Pancreas (tissue), 10 donors: ENCODE measurements around the gene TBC1D2. TPM values are rescaled to one million over a fixed set of nuclear protein-coding genes. Genes with fewer than 3 reads are reported as not detected.

Experiments used
- ATAC-seq, 4 donors: fragments of 200-7000 bp; cut with Tn5 transposase; one replicate each; pipeline versions ENCODE4 v1.8.0 to v1.9.1; 2020; ENCODE audit warnings: mild to moderate bottlenecking in 4 of 4, moderate library complexity in 4 of 4
- DNase-seq, 6 donors: peaks; one replicate each; pipeline ENCODE4 v3.0.0-alpha.2; 2020
- FAIRE-seq: peaks from 2 replicates; lab custom pipeline; 2012; peaks lifted over from hg19 to GRCh38; lab: Jason Lieb, UNC
- H3K27ac ChIP-seq, 4 donors: fragments of 200-600 bp; sonication (generic); 1 replicate in 3 of 4; 2 replicates in 1 of 4; pipeline versions ENCODE4 v1.5.0 to v1.8.0; 2020
- H3K27me3 ChIP-seq, 4 donors: fragments of 200-600 bp; one replicate each; pipeline ENCODE4 v1.8.0; 2021
- H3K36me3 ChIP-seq, 3 donors: fragments of 200-600 bp; sonication (generic) in 1 of 3; one replicate each; pipeline versions ENCODE4 v1.5.0 to v1.8.0; 2020 to 2021
- H3K4me1 ChIP-seq, 3 donors: fragments of 200-600 bp; one replicate each; pipeline ENCODE4 v1.8.0; 2021
- H3K4me3 ChIP-seq, 4 donors: fragments of 200-600 bp; sonication (generic) in 2 of 4; one replicate each; pipeline versions ENCODE4 v1.5.0 to v1.8.0; 2020 to 2021
- H3K9me3 ChIP-seq, 4 donors: fragments of 200-600 bp; one replicate each; pipeline ENCODE4 v1.8.0; 2021
- CTCF ChIP-seq, 4 donors: fragments of 200-600 bp; sonication (generic) in 3 of 4; IDR thresholded peaks; one replicate each; pipeline versions ENCODE4 v1.5.0 to v1.8.0; 2021; ENCODE audit warnings: antibody characterized with exemption in 4 of 4
- WGBS, 2 donors: extraction: QIAGEN DNeasy Blood & Tissue Kit; methylation state at CpG; one replicate each; pipeline ENCODE4 v1.1.7; 2013; 5-methylcytosine and 5-hydroxymethylcytosine counted together
- intact Hi-C, 3 donors: fragments of 100-400 bp; cut with DNase I; formaldehyde crosslinking; loops; one replicate each; pipeline versions ENCODE4 v1.11.1 to v1.14.2; 2022
- polyA plus RNA-seq, 2 donors: library from polyadenylated mRNA; stranded (reverse); fragments of 200-250 nt; gene quantifications; one replicate each; pipeline ENCODE4 v1.2.3, GENCODE V29; 2013
- total RNA-seq, 6 donors: library from RNA; stranded (reverse); fragmentation: NEBNext Ultra II Directional in 4 of 6; extraction: Animal tissue kit (Norgen Biotek cat#: 25700) in 4 of 6; gene quantifications; one replicate each; pipeline versions ENCODE4 v1.2.1 to v1.2.4, GENCODE V29; 2021 to 2023
- donor health status: healthy with polysubstance abuse.
- donor health status: DM: no; HTN: no; CAD: no; lungs with moderate emphysema.
- donor health status: DM: no; HTN: no; CAD: no.
- donor health status: control.
- donor health status: control.
- donor health status: Bipolar disorder and iron deficiency.
- donor health status: DM: yes; HTN: yes; CAD: no.
- donor health status: DM: no; HTN: no; CAD: no.
- donor health status: DM: no; HTN: no; CAD: no.
- donor health status: DM: yes; HTN: yes; CAD: no.

The TBC1D2 gene
- total and polyA plus RNA-seq, 8 donors, result 1.9 to 5.2 (median 2.4) TPM

GRCh38 chr9:98222885-98223691 is 32.4 kb downstream of the TBC1D2 start:
- WGBS, 2 donors, result 62 to 72% methylated on average over 5 of the region's 5 CpGs
- TF ChIP-seq CTCF (IDR thresholded peaks at IDR 0.05), result no peak
- no peak overlapping the region for H3K27ac ChIP-seq
- FAIRE-seq (no peak), ATAC-seq (peak in 2 of 4 donors; percentile 54 to 59), DNase-seq (no peak)
- H3K36me3 ChIP-seq, result no peaks in the 10 kb centered on the region
- no peaks in the 10 kb centered on the region for H3K4me1 ChIP-seq
- no peaks in the 10 kb centered on the region for H3K27me3 ChIP-seq
- no peaks in the 10 kb centered on the region for H3K9me3 ChIP-seq
- intact Hi-C loops, result no loop called here
- H3K4me3 ChIP-seq, result no peak overlapping the region

GRCh38 chr9:98220911-98221310 is 34.5 kb downstream of the TBC1D2 start:
- H3K27me3 ChIP-seq, result no peaks in the 10 kb centered on the region
- H3K4me1 ChIP-seq, result no peaks in the 10 kb centered on the region
- H3K9me3 ChIP-seq, result no peaks in the 10 kb centered on the region
- H3K36me3 ChIP-seq, result no peaks in the 10 kb centered on the region
- intact Hi-C loops, result no loop called here
- no peak for TF ChIP-seq CTCF (IDR thresholded peaks at IDR 0.05)
- FAIRE-seq, result no peak
- 95 to 98% methylated on average over 21 of the region's 21 CpGs for WGBS, 2 donors
- ATAC-seq, result no peak
- H3K27ac ChIP-seq, result no peak overlapping the region
- no peak for DNase-seq
- no peak overlapping the region for H3K4me3 ChIP-seq

- Histone ChIP-seq H3K36me3 (no peaks in the 10 kb centered on the region), H3K9me3 (no peaks in the 10 kb centered on the region), H3K4me1 (no peaks in the 10 kb centered on the region), H3K4me3 (no peak overlapping the region), H3K27me3 (no peaks in the 10 kb centered on the region), H3K27ac (no peak overlapping the region)
- FAIRE-seq (no peak), ATAC-seq (no peak), DNase-seq (no peak)
- intact Hi-C loops, result no loop called here
- no peak for TF ChIP-seq CTCF (IDR thresholded peaks at IDR 0.05)
- WGBS, 2 donors, result 93 to 94% methylated on average over 11 of the region's 11 CpGs
These were observed 35.6 kb downstream of the TBC1D2 start for GRCh38 chr9:98219794-98220370.

GRCh38 chr9:98219364-98219716 is 36.1 kb downstream of the TBC1D2 start:
- H3K27ac ChIP-seq, result no peak overlapping the region

More at GRCh38 chr9:98219364-98219716, 36.1 kb downstream of the TBC1D2 start:
- ATAC-seq (no peak), DNase-seq (no peak), FAIRE-seq (no peak)
- H3K36me3 ChIP-seq, result no peaks in the 10 kb centered on the region
- H3K4me3 ChIP-seq, result no peak overlapping the region
- no peak for TF ChIP-seq CTCF (IDR thresholded peaks at IDR 0.05)
- intact Hi-C loops, result no loop called here
- H3K4me1 ChIP-seq, result no peaks in the 10 kb centered on the region
- 82 to 87% methylated on average over 7 of the region's 7 CpGs for WGBS, 2 donors
- no peaks in the 10 kb centered on the region for H3K9me3 ChIP-seq
- H3K27me3 ChIP-seq, result no peaks in the 10 kb centered on the region
